H1 (cell line): Measurements from ENCODE around the gene ZNF493. TPM values are rescaled to one million over a fixed set of nuclear protein-coding genes. Genes with fewer than 3 reads are reported as not detected.

Source experiments
- CTCF ChIA-PET: fragments of 300-600 bp; sonication (Branson Sonifier 250); formaldehyde crosslinking; loops from one replicate; lab custom pipeline; 2021; ENCODE audit not compliant: partially characterized antibody; lab: Charles Lee
- POLR2A ChIA-PET: fragments of 300-600 bp; sonication (Branson Sonifier 250); formaldehyde crosslinking; loops from one replicate; lab custom pipeline; 2021; ENCODE audit warnings: inconsistent platforms; ENCODE audit not compliant: partially characterized antibody; lab: Charles Lee
- DNase-seq, 2 experiments: peaks; one replicate each; pipeline versions ENCODE4 v3.0.0 to v3.0.0-alpha.2; 2010 to 2022; ENCODE audit warnings: low spot score in 2 of 2, low read depth in 1 of 2, mixed read lengths in 1 of 2
- FAIRE-seq: peaks from 2 replicates; lab custom pipeline; 2011; peaks lifted over from hg19 to GRCh38; lab: Jason Lieb, UNC
- H2AFZ ChIP-seq: 2 replicates; pipeline ENCODE4 v1.8.1; 2012; ENCODE audit warnings: low read length, inconsistent platforms
- H2AK5ac ChIP-seq: 2 replicates; pipeline ENCODE4 v1.6.1; 2013; ENCODE audit warnings: low read depth, low read length
- H2BK120ac ChIP-seq: replicated peaks from 2 replicates; pipeline ENCODE3; 2013; ENCODE audit warnings: low read depth, low read length, inconsistent platforms
- H2BK12ac ChIP-seq: 2 replicates; pipeline ENCODE4 v1.6.1; 2013; ENCODE audit warnings: low read depth, low read length
- H2BK15ac ChIP-seq: 2 replicates; pipeline ENCODE4 v1.6.1; 2013; ENCODE audit warnings: low read length
- H2BK20ac ChIP-seq: 2 replicates; pipeline ENCODE4 v1.6.1; 2013; ENCODE audit warnings: low read length
- H2BK5ac ChIP-seq: 2 replicates; pipeline ENCODE4 v1.6.1; 2013; ENCODE audit warnings: low read depth, low read length
- H3K14ac ChIP-seq: 2 replicates; pipeline ENCODE4 v1.6.1; 2013; ENCODE audit warnings: inconsistent platforms; ENCODE audit not compliant: insufficient read length
- H3K18ac ChIP-seq: 2 replicates; pipeline ENCODE4 v1.6.1; 2013; ENCODE audit warnings: low read length; ENCODE audit errors: extremely low read depth
- H3K23ac ChIP-seq: 2 replicates; pipeline ENCODE4 v1.6.1; 2013; ENCODE audit warnings: inconsistent platforms; ENCODE audit not compliant: insufficient read length
- H3K23me2 ChIP-seq: 2 replicates; pipeline ENCODE4 v1.6.1; 2013; ENCODE audit warnings: low read depth, low read length
- H3K27ac ChIP-seq: 2 replicates; pipeline ENCODE4 v1.6.1; 2011; ENCODE audit warnings: low read depth, low read length, inconsistent platforms
- H3K27me3 ChIP-seq, 4 experiments: replicated peaks in 1 of 4; 1 replicate in 1 of 4; 2 replicates in 3 of 4; pipeline versions ENCODE4 v1.6.1 to v1.8.1; 2011 to 2013; ENCODE audit warnings: low read length in 3 of 4, mild to moderate bottlenecking in 3 of 4, inconsistent platforms in 2 of 4, mixed read lengths in 2 of 4, moderate library complexity in 1 of 4; ENCODE audit not compliant: control insufficient read depth in 3 of 4, insufficient read depth in 3 of 4; ENCODE audit errors: extremely low read depth in 1 of 4
- H3K36me3 ChIP-seq, 4 experiments: 2 replicates each; pipeline versions ENCODE4 v1.6.1 to v1.8.1; 2011 to 2013; ENCODE audit warnings: mild to moderate bottlenecking in 4 of 4, low read length in 3 of 4, moderate library complexity in 2 of 4, control low read depth in 1 of 4, inconsistent platforms in 1 of 4; ENCODE audit not compliant: insufficient read depth in 4 of 4, control insufficient read depth in 2 of 4
- H3K4ac ChIP-seq: replicated peaks from 2 replicates; pipeline ENCODE3; 2013; ENCODE audit warnings: low read length, low read depth, mixed read lengths, inconsistent platforms; ENCODE audit not compliant: insufficient read length
- H3K4me1 ChIP-seq, 4 experiments: replicated peaks in 1 of 4; 1 replicate in 1 of 4; 2 replicates in 3 of 4; pipeline versions ENCODE4 v1.6.1 to v1.8.1; 2011 to 2013; ENCODE audit warnings: low read length in 3 of 4, inconsistent platforms in 2 of 4, mixed read lengths in 1 of 4; ENCODE audit not compliant: insufficient read depth in 4 of 4, control insufficient read depth in 3 of 4
- H3K4me2 ChIP-seq, 2 experiments: 2 replicates each; pipeline versions ENCODE4 v1.6.1 to v1.8.1; 2011 to 2013; ENCODE audit warnings: low read depth in 2 of 2, low read length in 2 of 2, control low read depth in 1 of 2, inconsistent platforms in 1 of 2, mild to moderate bottlenecking in 1 of 2; ENCODE audit not compliant: insufficient read depth in 1 of 2
- H3K4me3 ChIP-seq, 4 experiments: fragments of 200-600, 300-600 bp in 1 of 4; sonication (generic), shearing (Covaris generic), sonication (Bioruptor Twin) in 1 of 4; 2 replicates each; pipeline versions ENCODE4 v1.5.1 to v1.8.1; 2011 to 2016; ENCODE audit warnings: low read length in 4 of 4, low read depth in 3 of 4, control low read depth in 2 of 4, inconsistent platforms in 2 of 4, mild to moderate bottlenecking in 2 of 4, mixed read lengths in 1 of 4, moderate library complexity in 1 of 4; ENCODE audit not compliant: insufficient read depth in 2 of 4; ENCODE audit errors: extremely low read depth in 1 of 4
- H3K56ac ChIP-seq: replicated peaks from 2 replicates; pipeline ENCODE3; 2013; ENCODE audit warnings: low read depth, mild to moderate bottlenecking, mixed read lengths, low read length, inconsistent platforms; ENCODE audit not compliant: insufficient read length
- H3K79me1 ChIP-seq: 2 replicates; pipeline ENCODE4 v1.6.1; 2013; ENCODE audit warnings: low read depth, low read length, control low read depth
- H3K79me2 ChIP-seq, 2 experiments: 2 replicates each; pipeline versions ENCODE4 v1.6.1 to v1.8.1; 2012 to 2013; ENCODE audit warnings: low read length in 2 of 2, mild to moderate bottlenecking in 2 of 2, inconsistent platforms in 1 of 2; ENCODE audit not compliant: insufficient read depth in 2 of 2, control insufficient read depth in 1 of 2
- H3K9ac ChIP-seq, 4 experiments: replicated peaks in 1 of 4; 1 replicate in 1 of 4; 2 replicates in 3 of 4; pipeline versions ENCODE4 v1.6.1 to v1.8.1; 2011 to 2013; ENCODE audit warnings: low read depth in 3 of 4, low read length in 3 of 4, control low read depth in 2 of 4, mild to moderate bottlenecking in 2 of 4, moderate library complexity in 2 of 4, inconsistent platforms in 1 of 4; ENCODE audit errors: extremely low read depth in 1 of 4
- H3K9me3 ChIP-seq, 2 experiments: 2 replicates each; pipeline versions ENCODE4 v1.6.1 to v1.8.1; 2012 to 2013; ENCODE audit warnings: mild to moderate bottlenecking in 2 of 2, moderate library complexity in 2 of 2, control low read depth in 1 of 2, inconsistent platforms in 1 of 2, low read depth in 1 of 2, low read length in 1 of 2, mixed read lengths in 1 of 2; ENCODE audit not compliant: insufficient read depth in 2 of 2
- H4K20me1 ChIP-seq, 2 experiments: replicated peaks in 1 of 2; 2 replicates each; pipeline versions ENCODE3 to v1.8.1; 2011 to 2013; ENCODE audit warnings: inconsistent platforms in 2 of 2, low read length in 2 of 2, mild to moderate bottlenecking in 1 of 2; ENCODE audit not compliant: insufficient read depth in 2 of 2, control insufficient read depth in 1 of 2
- H4K5ac ChIP-seq: 2 replicates; pipeline ENCODE4 v1.6.1; 2013; ENCODE audit warnings: low read length, low read depth, mixed read lengths, inconsistent platforms; ENCODE audit not compliant: insufficient read length
- H4K8ac ChIP-seq: 2 replicates; pipeline ENCODE4 v1.8.0; 2013; ENCODE audit warnings: mild to moderate bottlenecking, moderate library complexity, low read length, inconsistent platforms; ENCODE audit not compliant: insufficient read depth; ENCODE audit errors: extremely low read depth
- H4K91ac ChIP-seq: replicated peaks from 2 replicates; pipeline ENCODE3; 2013; ENCODE audit warnings: low read length, mixed read lengths, inconsistent platforms; ENCODE audit not compliant: insufficient read length
- KDM1A ChIP-seq: fragments of 200-600, 300-600 bp; sonication (generic); IDR thresholded peaks from 2 replicates; pipeline ENCODE4 v1.7.1; 2016; ENCODE audit warnings: mild to moderate bottlenecking, low read length, borderline replicate concordance
- ZNF274 ChIP-seq: IDR thresholded peaks from 2 replicates; pipeline ENCODE4 v1.7.0; 2012; ENCODE audit warnings: low read length, borderline replicate concordance; ENCODE audit errors: extremely low read depth
- WGBS, 2 experiments: shearing (Covaris generic) in 1 of 2; methylation state at CpG; one replicate each; pipeline versions ENCODE4 v1.1.6 to v1.1.7; 2013 to 2015; ENCODE audit warnings: low lambda C conversion rate in 2 of 2, mixed read lengths in 2 of 2, inconsistent platforms in 1 of 2, low coverage in 1 of 2, missing lambda C conversion rate in 1 of 2; ENCODE audit not compliant: insufficient replicate concordance in 2 of 2, insufficient coverage in 1 of 2, insufficient read length in 1 of 2; ENCODE audit errors: extremely low coverage in 1 of 2, missing lambda C conversion rate in 1 of 2; 5-methylcytosine and 5-hydroxymethylcytosine counted together
- polyA plus RNA-seq, 7 experiments: library from polyadenylated mRNA; depleted of rRNA in 3 of 7; stranded (reverse) in 5 of 7; unstranded in 2 of 7; fragments of >200 nt in 5 of 7; fragments of 200-250 nt in 2 of 7; gene quantifications; 1 replicate in 5 of 7; 2 replicates in 1 of 7; 4 replicates in 1 of 7; pipeline versions ENCODE4 v1.2.1 to v1.2.3, GENCODE V29; 2011 to 2013; ENCODE audit warnings: missing spikeins in 2 of 7, mixed read lengths in 2 of 7
- total RNA-seq: library from RNA; stranded (reverse); fragmentation: NEBNext Ultra II Directional; extraction: Animal tissue kit (Norgen Biotek cat#: 25700); gene quantifications from 2 replicates; pipeline ENCODE4 v1.2.1, GENCODE V29; 2021

The ZNF493 gene
- total and polyA plus RNA-seq, 2 of the 8 experiments (the other 6 are each of a cell fraction or from before 2014, with no cell fraction given): 9.0 to 32.2 TPM

DNA sequence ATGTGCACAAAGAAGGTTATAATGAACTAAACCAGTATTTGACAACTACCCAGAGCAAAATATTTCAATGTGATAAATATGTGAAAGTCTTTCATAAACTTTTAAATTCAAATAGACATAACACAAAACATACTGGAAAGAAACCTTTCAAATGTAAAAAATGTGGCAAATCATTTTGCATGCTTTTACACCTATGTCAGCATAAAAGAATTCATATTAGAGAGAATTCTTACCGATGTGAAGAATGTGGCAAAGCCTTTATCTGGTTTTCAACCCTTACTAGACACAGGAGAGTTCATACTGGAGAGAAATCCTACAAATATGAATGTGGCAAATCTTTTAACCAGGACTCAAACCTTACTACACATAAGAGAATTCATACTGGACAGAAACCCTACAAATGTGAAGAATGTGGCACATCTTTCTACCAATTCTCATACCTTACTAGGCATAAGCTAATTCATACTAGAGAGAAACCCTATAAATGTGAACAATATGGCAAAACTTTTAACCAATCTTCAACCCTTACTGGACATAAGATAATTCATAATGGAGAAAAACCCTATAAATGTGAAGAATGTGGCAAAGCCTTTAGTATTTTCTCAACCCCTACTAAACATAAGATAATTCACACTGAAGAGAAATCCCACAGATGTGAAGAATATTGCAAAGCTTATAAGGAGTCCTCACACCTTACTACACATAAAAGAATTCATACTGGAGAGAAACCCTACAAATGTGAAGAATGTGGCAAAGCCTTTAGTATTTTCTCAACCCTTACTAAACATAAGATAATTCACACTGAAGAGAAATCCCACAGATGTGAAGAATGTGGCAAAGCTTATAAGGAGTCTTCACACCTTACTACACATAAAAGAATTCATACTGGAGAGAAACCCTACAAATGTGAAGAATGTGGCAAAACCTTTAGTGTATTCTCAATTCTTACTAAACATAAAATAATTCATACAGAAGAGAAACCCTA, 26.4 kb downstream of the ZNF493 start:
- no peaks in the 10 kb centered on the region for H3K79me1 ChIP-seq
- 76% methylated on average over 1 of the region's 1 CpG; no CpG with 5 or more reads in 1 of the 2 experiments for WGBS, 2 experiments

More for the DNA sequence above, 26.4 kb downstream of the ZNF493 start:
- H2BK15ac ChIP-seq: no peak overlapping the region
- H3K9ac ChIP-seq: no peak overlapping the region
- H3K23ac ChIP-seq: no peak overlapping the region
- FAIRE-seq: no peak
- no peak overlapping the region for H2BK12ac ChIP-seq
- DNase-seq: no peak
- H2AK5ac ChIP-seq: no peak overlapping the region
- no peaks in the 10 kb centered on the region for H3K23me2 ChIP-seq
- POLR2A ChIA-PET: interaction anchor here (1.4 to 3.2 kb wide), 2 partner anchors 10 to 16 kb away, joined by 3 to 9 read pairs; no protein-coding TSS in a partner anchor
- no peak overlapping the region for H3K27ac ChIP-seq
- CTCF ChIA-PET: no interaction called here
- H3K4me3 ChIP-seq: no peak overlapping the region
- H3K79me2 ChIP-seq: no peaks in the 10 kb centered on the region
- H2BK120ac ChIP-seq: no peak overlapping the region
- no peak overlapping the region for H4K91ac ChIP-seq
- peaks cover 55 to 64% of the 10 kb centered on the region in 2 experiments for H3K9me3 ChIP-seq
- no peak overlapping the region for H4K5ac ChIP-seq
- H3K56ac ChIP-seq: no peak overlapping the region
- no peak overlapping the region for H3K4me2 ChIP-seq
- no peak overlapping the region for H4K8ac ChIP-seq
- H3K27me3 ChIP-seq: no peaks in the 10 kb centered on the region
- no peaks in the 10 kb centered on the region for H4K20me1 ChIP-seq
- H3K36me3 ChIP-seq: peaks cover 0 to 53% (median 13%) of the 10 kb centered on the region in 4 experiments; a peak in 5 of 8 replicates
- no peaks in the 10 kb centered on the region for H3K4me1 ChIP-seq
- no peak overlapping the region for H3K18ac ChIP-seq
- no peak overlapping the region for H3K14ac ChIP-seq
- no peak overlapping the region for H3K4ac ChIP-seq
- no peak overlapping the region for H2BK5ac ChIP-seq
- H2AFZ ChIP-seq: no peak overlapping the region
- no peak for TF ChIP-seq KDM1A
- TF ChIP-seq ZNF274: peak; percentile 72
- TF ChIP-seq, all 59 proteins: peak for 1
- H2BK20ac ChIP-seq: no peak overlapping the region
